SH-SY5Y (cell line): ENCODE measurements around the gene CNTN4.

Source experiments
- GATA2 ChIP-seq: IDR thresholded peaks from 2 replicates; pipeline ENCODE4 v1.6.1; 2011; ENCODE audit warnings: mild to moderate bottlenecking, low read depth, low read length
- GATA3 ChIP-seq: IDR thresholded peaks from 2 replicates; pipeline ENCODE4 v1.6.1; 2011; ENCODE audit warnings: low read depth, mild to moderate bottlenecking, low read length, moderate library complexity

GRCh38 chr3:3074551-3075257 lies 976.0 kb downstream of the CNTN4 start:
- TF ChIP-seq GATA2 (no peak), GATA3 (no peak)
